GM19467 (cell line): ENCODE data around the gene ALDH3A2.
"Not testable (repeated sequence)": the region's sequence is repeated elsewhere in the genome, so short reads cannot be mapped to it uniquely, and the experiment has no call there.

Experiments
- ATAC-seq: cut with Tn5 transposase; IDR thresholded peaks from one replicate; pipeline ENCODE4 v1.9.1; 2021; ENCODE audit warnings: mild to moderate bottlenecking, moderate library complexity; ENCODE audit not compliant: unreplicated experiment

ALDH3A2 gene

DNA sequence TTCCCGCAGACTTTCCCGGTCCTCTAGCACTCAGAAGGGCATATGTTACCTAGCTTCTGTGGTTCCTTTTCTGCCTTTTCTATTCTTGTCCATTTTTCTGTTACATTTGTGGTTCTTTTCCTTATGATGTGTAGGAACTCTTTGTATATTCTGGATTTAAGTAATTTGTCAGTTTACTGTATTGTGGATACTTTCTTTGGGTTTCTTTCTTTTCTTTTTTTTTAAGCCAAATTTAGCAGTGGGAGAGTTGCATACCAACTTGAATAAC is 657 bp downstream of the ALDH3A2 start:
- ATAC-seq, result no peak

DNA sequence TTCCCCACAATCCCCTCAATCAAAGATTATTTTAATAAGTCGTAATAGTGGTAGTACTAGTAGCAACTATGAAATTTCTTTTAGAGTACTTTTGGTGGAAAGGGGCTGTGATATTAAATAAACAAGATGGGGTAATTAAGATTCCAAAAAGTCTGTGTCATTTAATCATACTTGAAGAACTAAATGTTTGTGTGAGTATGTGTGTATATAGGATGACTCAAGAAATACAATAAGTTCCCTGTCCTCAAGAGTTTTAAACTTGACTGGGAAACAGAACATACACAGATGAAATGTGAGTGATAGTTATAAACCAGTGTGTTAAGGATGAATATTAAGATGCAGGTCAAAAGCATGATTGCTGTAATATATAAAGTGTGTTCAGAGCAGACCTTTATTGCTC is 2.3 kb downstream of the ALDH3A2 start:
- ATAC-seq, result no peak

DNA sequence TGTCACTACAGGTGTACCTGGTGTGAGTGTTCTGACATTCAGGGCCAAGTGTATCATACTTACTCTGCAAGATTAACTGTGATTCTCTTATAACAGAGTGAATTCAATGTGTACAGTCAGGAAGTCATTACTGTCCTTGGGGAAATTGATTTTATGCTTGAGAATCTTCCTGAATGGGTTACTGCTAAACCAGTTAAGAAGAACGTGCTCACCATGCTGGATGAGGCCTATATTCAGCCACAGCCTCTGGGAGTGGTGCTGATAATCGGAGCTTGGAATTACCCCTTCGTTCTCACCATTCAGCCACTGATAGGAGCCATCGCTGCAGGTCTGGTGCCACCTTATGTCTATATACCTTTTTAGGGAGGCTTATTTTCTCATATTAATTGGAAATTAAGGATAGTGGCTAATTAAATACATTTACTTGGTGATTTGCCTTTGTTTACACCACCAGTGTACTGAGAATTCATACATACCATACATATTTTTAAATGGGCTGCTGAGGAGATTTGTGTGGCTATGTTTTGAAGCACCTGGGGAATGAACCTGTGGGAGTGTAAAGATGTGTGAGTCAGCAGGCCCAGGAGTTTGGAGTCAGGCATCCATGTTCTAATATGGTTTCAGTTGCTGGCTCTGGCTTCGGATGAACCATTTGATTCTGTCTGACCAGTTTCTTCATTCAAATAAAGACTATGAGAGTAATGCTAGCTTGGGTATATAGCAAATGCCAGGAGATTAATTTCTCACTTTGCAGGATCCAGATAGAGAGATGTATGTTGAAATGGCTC is 3.1 kb downstream of the ALDH3A2 start:
- ATAC-seq, result no peak

DNA sequence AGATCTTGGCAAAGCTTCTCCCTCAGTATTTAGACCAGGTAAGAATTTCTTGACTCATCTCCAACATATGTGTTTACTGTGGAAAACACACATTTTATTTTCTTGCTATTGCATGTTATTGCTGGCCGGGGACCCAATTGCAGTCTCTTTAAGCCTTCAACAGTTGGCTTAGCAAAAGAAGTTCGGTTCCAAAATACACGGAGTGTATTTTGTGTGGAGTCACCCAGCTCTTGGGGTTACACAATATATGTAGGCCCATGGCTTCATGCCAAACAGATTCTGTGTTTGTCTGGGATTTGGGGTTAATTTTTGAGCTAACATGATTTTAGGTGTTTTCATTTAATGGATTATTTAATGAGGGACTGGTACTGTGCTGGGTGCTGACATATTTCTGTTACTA is 4.0 kb downstream of the ALDH3A2 start:
- no peak for ATAC-seq

DNA sequence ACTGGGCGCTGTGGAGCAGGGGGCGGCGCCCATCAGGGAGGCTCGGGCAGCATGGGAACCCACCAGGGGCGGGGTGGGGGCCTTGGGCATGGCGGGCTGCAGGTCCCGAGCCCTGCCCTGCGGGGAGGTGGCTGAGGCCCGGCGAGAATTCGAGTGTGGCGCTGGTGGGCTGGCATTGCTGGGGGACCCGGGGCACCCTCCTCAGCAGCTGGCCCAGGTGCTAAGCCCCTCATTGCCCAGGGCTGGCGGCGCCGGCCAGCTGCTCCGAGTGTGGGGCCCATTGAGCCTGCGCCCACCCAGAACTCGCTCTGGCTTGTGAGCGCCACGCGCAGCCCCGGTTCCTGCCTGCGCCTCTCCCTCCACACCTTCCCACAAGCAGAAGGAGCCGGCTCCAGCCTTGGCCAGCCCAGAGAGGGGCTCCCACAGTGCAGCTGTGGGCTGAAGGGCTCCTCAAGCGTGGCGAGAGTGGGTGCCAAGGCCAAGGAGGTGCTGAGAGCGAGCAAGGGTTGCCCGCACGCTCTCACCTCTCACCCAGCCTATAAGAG is 5.9 kb downstream of the ALDH3A2 start:
- ATAC-seq, result no peak

DNA sequence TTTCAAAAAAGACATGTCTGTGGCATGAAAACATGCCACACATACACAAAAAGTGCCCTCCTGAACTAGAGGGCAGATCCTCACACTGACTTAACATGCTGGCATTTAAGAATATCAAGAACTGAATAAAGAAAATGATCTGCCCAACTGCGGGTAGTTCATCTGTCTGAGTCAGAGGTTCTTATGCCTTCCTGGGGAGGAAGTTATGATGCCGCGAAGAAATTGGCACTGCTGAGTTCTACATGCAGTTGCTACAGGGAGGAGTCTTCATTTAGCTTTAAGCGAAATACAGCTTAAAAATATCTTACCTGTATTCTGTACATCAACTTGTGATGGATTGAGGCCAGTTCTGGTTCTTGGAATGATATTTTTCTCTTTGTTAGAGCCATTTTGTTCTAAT is 6.3 kb downstream of the ALDH3A2 start:
- no peak for ATAC-seq

DNA sequence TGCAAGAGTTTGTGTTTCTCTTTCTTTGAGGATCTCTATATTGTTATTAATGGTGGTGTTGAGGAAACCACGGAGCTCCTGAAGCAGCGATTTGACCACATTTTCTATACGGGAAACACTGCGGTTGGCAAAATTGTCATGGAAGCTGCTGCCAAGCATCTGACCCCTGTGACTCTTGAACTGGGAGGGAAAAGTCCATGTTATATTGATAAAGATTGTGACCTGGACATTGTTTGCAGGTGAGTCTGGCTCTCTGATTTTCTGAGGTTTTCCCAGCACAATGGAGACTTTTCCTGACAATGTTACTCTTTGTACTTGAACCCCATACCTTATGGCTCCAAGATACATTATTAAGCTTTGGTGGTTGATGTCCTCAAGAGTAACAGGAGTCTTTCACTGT is 7.8 kb downstream of the ALDH3A2 start:
- ATAC-seq, result no peak

DNA sequence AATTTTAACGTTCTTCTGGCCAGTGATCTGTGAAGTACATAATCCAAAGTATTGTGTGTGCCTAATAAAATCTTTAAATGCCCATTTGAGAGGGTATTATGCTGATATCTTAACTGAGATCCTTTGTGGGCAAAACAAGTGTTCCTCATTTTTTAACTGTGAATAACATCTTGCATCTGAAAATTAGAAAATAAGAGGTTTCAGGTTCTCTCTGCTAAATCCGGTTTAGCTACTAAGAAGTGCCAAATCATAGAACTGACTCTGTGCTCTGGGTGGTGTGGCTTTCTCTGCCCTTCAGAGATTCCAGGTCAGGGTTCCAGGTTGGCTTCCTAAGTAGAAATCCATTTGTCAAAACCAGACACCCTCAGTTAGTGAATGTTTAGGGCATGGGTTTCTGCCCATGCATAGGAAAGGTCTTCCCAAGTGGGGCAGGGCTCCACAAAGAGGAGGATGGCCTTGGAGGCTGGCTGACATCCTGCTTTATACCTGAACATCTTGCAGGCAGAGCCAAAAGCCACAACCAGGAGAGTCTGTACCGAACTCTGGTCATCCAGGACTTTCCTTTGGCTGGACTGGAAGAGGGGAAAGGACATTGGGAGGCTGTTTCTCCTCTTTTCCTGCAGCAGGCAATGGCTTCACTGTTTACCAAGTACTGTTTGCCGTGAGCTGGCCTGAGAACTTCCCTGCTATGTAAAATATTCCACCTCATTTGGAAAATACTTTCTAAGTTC is 8.5 kb downstream of the ALDH3A2 start:
- no peak for ATAC-seq

DNA sequence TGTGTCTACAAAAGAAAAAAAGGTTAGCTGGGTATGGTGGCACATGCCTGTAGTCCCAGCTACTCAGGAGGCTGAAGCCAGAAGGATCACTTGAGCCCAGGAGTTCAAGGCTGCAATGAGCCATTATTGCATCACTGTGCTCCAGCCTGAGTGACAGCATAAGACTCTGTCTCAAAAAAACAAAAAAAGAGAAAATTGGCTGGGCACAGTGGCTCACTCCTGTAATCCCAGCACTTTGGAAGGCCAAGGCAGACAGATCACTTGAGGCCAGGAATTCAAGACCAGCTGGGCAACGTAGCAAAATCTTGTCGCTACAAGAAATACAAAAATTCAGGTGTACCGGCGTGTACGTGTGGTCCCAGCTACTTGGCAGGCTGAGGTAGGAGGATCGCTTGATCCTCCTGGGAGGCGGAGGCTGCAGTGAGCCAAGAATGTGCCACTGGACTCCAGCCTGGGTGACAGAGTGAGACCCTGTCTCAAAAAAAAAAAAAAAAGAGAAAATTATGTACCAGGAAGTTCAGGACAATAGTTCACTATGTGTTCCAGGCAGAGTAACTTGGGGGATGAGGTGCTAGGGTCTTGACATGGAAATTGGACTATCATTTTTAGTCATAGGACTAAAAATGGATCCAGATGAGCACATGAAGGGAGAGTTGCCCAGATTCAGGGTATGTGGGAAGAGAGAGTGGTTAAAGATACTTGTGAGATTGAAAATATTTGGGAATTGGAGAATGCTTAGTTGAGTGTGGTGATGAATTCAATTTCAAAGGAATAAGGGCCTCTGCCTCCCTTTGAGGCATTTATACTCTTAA is 11.0 kb downstream of the ALDH3A2 start:
- ATAC-seq, result no peak

DNA sequence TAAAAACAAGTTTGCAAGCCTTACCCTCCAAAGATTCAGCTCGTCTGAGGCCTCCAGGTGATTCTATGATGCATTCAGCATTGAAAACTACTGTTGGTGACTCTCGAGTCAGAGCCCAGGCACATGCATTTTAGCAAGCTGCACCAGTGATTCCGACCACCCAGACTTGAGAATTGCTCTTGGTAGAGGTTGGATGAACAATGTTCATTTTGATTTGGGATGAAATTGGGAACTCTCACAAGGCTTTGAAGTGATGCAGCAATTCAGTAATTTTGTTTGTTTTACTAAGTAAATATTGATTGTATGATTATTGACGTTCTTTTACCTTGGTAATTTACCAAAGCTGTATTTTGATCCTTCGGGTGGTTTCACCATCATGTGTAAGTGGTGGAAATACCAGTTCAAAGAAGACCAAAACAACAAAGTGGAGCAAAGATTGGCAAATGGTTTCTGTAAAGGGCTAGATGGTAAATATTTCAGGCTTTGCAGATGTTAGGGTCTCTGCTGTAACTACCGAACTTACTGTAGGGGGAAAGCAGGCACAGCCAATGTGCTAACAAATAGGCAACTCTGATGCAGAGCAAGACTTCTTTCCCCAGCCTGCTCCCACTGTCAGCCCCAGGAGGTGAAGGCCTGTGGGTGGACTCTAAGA is 11.8 kb downstream of the ALDH3A2 start:
- ATAC-seq, result no peak

DNA sequence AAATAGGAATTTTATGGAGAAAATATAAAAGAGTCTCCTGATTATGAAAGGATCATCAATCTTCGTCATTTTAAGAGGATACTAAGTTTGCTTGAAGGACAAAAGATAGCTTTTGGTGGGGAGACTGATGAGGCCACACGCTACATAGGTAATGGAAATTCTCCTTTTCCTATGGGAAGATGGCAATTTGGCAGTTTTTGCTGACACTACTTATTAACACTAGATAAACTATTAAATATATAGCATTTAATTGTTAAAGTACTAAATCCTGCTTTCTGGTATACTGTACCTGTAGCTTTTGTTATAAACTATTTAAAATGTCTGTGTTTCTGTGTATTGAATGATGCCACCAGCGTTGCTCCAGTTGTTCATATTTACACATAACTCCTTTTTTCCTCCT is 12.6 kb downstream of the ALDH3A2 start:
- no peak for ATAC-seq

DNA sequence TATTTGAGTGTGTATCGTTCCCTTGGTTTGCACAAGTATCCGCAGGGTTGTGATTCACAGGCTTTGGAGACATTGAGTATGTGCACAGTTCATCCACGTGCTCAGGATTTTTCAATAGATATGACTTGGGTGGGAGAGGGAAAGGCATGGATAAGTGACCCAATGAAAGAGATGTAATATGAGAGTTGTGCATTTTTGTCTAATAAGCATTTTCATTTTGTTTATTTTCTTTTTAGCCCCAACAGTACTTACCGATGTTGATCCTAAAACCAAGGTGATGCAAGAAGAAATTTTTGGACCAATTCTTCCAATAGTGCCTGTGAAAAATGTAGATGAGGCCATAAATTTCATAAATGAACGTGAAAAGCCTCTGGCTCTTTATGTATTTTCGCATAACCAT is 14.5 kb downstream of the ALDH3A2 start:
- no peak for ATAC-seq

DNA sequence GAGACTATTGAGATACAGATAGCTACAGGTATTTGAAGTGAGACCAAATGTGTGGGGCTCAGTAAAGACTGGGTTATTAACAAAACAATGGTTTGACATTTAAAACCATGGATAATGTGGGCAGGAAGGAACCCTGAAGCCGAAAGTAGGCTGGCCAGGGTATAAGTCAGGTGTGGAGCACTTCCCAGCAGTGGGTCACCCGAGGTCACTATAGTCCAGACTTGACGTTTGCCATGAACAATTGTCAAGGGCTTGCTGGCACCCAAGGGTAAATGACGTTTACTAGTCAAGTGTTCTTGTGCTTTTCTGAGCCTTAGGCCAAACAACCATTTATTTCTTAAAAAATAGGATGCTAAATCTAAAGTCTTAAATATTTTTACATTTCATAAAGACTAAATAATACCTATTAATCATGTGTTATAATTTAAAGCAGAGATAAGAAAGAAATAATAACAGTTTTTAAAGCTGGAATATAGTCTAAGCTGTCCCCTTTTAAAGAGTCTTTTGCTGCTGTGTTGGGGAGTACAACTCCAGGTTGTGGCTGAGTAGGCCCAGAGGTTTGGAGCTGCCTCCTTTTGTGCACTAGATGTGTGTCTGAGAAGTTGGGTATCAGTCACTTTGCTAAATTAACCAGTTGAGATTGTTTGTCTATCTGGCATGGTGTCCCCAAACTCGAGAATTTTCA is 15.7 kb downstream of the ALDH3A2 start:
- ATAC-seq, result no peak

DNA sequence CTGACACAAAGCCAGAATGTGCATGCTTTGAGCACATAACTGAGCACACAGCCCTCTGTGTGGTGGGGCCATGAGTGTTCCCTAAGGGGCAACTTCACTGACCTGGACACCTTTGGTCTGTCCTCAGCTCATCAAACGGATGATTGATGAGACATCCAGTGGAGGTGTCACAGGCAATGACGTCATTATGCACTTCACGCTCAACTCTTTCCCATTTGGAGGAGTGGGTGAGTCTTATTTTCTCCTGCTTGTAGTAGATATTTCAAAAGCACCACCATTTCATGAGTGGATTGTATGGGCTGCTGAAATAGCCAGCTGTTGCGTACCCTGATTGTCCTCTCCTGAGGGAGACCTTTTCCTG is 16.2 kb downstream of the ALDH3A2 start:
- no peak for ATAC-seq

DNA sequence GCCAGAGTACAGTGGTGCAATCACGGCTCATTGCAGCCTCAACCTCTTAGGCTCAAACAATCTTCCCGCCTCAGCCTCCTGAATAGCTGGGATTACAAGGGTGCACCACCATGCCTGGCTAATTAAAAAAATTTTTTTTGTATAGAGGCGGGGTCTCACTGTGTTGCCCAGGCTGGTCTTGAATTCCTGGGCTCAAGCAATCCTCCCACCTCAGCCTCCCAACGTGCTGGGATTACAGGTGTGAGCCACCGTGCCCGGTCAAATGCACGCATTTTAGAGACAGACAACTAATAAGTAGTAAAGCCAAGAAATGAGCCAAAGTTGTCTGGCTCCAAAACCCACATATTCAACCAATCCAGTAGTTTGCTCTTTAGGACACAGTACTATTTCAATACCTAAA is 21.1 kb downstream of the ALDH3A2 start:
- ATAC-seq, result not testable (repeated sequence)

DNA sequence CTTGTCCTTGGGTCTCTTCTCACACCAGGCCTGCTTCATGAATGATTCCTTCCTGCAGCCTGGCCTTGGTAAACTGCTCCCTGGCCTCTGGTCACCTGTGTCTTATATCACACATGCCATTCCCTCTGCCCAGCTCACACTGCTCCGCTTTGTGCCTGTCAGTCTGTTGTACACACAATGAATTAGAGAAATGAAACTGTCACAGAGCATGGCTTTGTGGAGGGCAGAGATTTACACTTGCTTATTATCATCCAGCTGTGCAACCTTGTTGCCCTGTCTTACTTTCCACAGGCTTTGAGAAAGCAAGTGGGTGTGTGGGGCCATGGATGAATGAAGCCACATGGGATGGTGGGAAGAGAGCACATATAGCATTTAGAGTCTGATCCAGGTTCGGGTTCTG is 22.4 kb downstream of the ALDH3A2 start:
- no peak for ATAC-seq

DNA sequence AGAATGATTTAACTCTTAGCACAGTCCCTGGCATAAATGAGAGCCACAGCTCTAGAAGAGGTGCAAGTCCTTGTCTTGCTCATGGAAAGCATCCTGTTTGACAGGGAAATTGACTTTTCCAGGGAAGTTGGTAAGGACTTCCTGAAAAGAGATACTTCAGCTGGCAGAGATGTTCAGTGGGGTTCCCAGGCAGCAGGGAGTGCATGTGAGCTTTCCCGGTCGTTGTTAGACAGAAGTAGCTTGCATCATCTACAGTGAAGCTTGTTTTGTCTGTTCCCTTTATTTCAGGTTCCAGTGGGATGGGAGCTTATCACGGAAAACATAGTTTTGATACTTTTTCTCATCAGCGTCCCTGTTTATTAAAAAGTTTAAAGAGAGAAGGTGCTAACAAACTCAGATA is 22.9 kb downstream of the ALDH3A2 start:
- ATAC-seq, result no peak

DNA sequence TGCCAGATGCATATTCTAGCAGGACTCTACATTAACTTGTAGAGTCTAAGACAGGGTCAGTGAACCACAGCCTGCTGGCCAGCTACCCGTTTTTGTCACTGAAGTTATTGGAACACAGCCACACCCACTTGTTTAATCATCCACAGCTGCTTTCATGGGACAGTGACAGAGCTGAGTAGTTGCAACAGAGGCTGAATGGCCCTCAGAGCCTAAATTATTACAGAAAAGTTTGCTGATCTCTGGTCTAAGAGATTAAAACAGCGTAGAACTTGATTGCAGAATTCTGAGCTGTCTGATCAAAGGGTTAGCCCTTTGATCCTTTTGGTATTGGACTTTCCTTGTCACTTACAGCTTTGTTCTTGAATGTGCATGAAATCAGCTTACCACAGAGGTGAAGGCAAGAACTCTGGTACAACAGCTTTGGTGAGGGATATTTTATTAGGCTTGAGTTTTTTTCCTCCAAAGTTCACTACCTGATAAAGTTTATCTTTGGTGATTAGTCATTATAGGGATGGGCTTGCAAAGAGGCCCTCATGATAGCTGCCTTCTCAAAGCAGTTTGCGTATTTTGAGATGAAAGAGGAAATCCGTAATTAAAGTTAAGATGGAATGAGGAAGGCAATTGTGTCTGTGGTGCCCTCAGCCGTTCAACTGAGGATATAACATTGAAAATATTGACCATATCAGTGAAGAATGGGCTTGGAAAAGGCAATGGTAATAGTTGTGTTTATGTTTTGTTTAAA is 23.6 kb downstream of the ALDH3A2 start:
- no peak for ATAC-seq

DNA sequence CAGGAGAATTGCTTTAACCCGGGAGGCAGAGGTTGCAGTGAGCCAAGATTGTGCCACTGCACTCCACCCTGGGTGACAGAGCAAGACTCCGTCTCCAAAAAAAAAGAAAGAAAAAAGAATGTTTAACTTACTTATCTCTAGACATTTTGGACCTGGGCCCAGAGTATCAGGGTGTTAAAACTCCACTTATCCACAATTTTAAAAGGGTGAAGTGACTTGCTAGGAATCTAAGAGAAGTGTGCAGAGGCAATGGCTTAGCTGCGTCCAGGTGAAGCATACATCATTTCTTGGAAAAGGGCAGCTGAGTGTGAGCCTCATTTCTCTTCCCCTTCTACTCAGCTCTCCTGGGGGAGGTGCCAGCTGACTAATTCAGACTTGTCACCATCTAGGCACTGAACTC is 25.1 kb downstream of the ALDH3A2 start:
- no peak for ATAC-seq

DNA sequence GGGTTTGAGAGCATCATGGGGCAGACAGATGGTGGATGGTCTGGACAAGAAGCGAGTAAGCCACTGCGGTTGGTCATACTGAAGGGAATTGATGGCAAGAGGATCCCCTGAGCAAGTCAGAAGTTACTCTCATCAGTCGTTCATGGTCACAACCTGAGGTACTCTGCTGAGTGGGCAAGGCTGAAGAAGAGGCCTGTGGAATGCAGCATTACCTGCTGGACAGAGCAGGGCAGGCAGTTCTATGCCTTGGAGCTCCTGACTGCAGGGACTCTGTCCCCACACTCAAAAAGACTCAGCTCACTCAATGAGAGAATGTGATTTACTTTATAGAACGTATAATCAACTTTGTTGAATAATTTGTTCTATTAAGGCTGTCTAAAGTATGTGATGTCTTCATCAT is 28.3 kb downstream of the ALDH3A2 start:
- ATAC-seq, result no peak
